Keratinocyte (primary cell): ENCODE data around the gene KIAA1217.
"Not testable (repeated sequence)": the region's sequence is repeated elsewhere in the genome, so short reads cannot be mapped to it uniquely, and the experiment has no call there.

Experiments used
- CTCF ChIP-seq, 3 experiments: IDR thresholded peaks in 1 of 3; conservative IDR thresholded peaks in 1 of 3; optimal IDR thresholded peaks in 1 of 3; 2 replicates in 2 of 3; 3 replicates in 1 of 3; pipeline versions ENCODE3 to v1.5.1; 2011; ENCODE audit warnings: low read length in 3 of 3, mild to moderate bottlenecking in 3 of 3, moderate library complexity in 2 of 3, control low read depth in 1 of 3, inconsistent platforms in 1 of 3; ENCODE audit not compliant: insufficient read depth in 2 of 3; ENCODE audit errors: extremely low read depth in 1 of 3
- EZH2 ChIP-seq: IDR thresholded peaks from one replicate; pipeline ENCODE4 v1.6.1; 2012; ENCODE audit warnings: inconsistent platforms, mild to moderate bottlenecking, low read length, moderate library complexity

- not testable (repeated sequence) for TF ChIP-seq CTCF (optimal IDR thresholded peaks at IDR 0.05 in 1 of 3, IDR thresholded peaks at IDR 0.05 in 1 of 3, conservative IDR thresholded peaks at IDR 0.05 in 1 of 3; ENCODE audit: extremely low read depth in 1 of 3, insufficient read depth in 2 of 3, low read length in 3 of 3); EZH2
These were observed 273.8 kb downstream of the KIAA1217 start for GRCh38 chr10:24482713-24483112.
